GM10266 (cell line): ENCODE results near the gene GLTPD2.

ENCODE experiments used
- DNase-seq: peaks from one replicate; pipeline ENCODE4 v3.0.0; 2012; ENCODE audit errors: extremely low spot score
- TF ChIP-seq, protein P1 (sequence below): IDR thresholded peaks from 2 replicates; pipeline ENCODE4 v1.5.1; 2012; ENCODE audit warnings: mild to moderate bottlenecking, low read depth; ENCODE audit not compliant: control insufficient read depth, insufficient read depth; ENCODE audit errors: missing control alignments

Gene GLTPD2

DNA sequence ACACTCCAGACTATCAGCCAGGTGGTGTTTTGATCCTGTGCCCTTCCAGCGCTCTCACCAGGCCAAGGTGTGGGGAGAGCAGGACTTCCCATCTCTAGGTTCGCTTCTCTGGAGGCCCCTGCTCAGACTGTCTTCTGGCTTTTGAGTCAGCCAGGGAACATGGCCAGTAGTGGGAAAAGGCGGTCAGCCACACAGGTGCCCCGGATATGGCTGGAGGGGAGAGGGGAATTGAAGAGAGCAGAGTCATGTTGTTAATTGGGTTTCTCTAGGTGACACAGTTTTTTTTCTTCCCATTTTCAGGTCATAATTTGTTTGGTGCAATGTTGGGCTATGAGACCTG lies 45.9 kb downstream of the GLTPD2 start:
- TF ChIP-seq, protein P1, sequence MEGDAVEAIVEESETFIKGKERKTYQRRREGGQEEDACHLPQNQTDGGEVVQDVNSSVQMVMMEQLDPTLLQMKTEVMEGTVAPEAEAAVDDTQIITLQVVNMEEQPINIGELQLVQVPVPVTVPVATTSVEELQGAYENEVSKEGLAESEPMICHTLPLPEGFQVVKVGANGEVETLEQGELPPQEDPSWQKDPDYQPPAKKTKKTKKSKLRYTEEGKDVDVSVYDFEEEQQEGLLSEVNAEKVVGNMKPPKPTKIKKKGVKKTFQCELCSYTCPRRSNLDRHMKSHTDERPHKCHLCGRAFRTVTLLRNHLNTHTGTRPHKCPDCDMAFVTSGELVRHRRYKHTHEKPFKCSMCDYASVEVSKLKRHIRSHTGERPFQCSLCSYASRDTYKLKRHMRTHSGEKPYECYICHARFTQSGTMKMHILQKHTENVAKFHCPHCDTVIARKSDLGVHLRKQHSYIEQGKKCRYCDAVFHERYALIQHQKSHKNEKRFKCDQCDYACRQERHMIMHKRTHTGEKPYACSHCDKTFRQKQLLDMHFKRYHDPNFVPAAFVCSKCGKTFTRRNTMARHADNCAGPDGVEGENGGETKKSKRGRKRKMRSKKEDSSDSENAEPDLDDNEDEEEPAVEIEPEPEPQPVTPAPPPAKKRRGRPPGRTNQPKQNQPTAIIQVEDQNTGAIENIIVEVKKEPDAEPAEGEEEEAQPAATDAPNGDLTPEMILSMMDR, result no peak
- no peak for DNase-seq

DNA sequence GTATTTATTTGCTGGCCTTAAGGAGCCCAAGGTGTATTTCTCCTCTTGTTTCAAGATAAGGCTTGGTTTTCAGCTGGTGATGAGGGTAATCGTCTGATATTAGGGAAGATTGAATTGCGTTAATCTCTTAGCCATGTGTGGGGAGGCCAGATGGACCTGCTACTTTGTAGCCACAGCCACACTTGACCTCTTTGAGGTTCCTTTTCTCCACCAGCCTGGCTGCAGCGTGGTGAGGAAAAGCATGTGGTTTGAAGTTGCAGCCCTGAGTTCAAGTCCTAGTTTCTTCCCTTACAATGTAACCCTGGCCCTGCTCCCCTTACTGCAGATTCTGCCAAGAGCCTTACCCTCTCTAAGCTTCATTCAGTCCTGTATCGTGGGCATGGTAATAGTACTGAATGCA lies 47.5 kb downstream of the GLTPD2 start:
- DNase-seq, result no peak
- TF ChIP-seq, protein P1, result no peak

- DNase-seq, result no peak
- TF ChIP-seq, protein P1, result no peak
These were observed 48.9 kb downstream of the GLTPD2 start for GRCh38 chr17:4837471-4838308.

DNA sequence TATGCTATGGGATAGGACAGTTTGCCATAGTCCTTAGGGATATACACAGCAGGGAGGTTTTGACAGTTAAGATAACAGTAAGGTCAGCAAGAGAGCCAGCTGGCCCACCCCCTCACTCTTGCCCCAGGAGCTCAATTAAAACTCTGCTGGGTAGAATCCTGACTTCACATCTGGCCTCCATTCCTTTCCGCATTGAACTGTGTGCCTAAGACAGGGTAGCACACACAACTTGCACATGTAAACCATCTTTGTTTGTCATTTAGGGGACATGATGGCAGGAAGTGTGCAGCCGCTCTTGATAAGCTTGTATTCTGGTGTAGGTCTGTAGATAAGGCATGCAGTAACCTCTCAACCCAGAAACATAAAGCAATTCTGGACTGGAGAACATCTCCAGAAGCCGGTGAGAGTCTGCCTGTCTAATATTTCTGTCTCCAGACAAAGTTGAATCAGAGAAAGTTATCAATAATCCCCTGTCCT lies 49.6 kb downstream of the GLTPD2 start:
- DNase-seq, result no peak
- TF ChIP-seq, protein P1, result no peak

GRCh38 chr17:4839221-4839620 lies 50.5 kb downstream of the GLTPD2 start:
- TF ChIP-seq, protein P1, result no peak
- DNase-seq, result no peak
